HG03280 (cell line): ENCODE results near the gene IL9.
"Not testable (repeated sequence)": the region's sequence is repeated elsewhere in the genome, so short reads cannot be mapped to it uniquely, and the experiment has no call there.

Experiments
- ATAC-seq: cut with Tn5 transposase; IDR thresholded peaks from one replicate; pipeline ENCODE4 v1.9.1; 2021; ENCODE audit warnings: mild to moderate bottlenecking, moderate library complexity; ENCODE audit not compliant: unreplicated experiment

The IL9 gene

GRCh38 chr5:135871268-135871915 lies 24.2 kb downstream of the IL9 start:
- ATAC-seq: no peak

- no peak for ATAC-seq
These were observed 25.7 kb downstream of the IL9 start for GRCh38 chr5:135869935-135870334.

GRCh38 chr5:135869276-135869675 lies 26.4 kb downstream of the IL9 start:
- no peak for ATAC-seq

GRCh38 chr5:135868681-135869080 lies 27.0 kb downstream of the IL9 start:
- no peak for ATAC-seq

GRCh38 chr5:135867599-135867998 lies 28.0 kb downstream of the IL9 start:
- no peak for ATAC-seq

- no peak for ATAC-seq
These were observed 29.6 kb downstream of the IL9 start for GRCh38 chr5:135866016-135866415.

- no peak for ATAC-seq
These were observed 30.9 kb downstream of the IL9 start for GRCh38 chr5:135864503-135865435.

GRCh38 chr5:135862744-135863143 lies 32.9 kb downstream of the IL9 start:
- ATAC-seq: no peak

GRCh38 chr5:135862086-135862485 lies 33.6 kb downstream of the IL9 start:
- no peak for ATAC-seq

- no peak for ATAC-seq
These were observed 34.0 kb downstream of the IL9 start for GRCh38 chr5:135861641-135862040.

- no peak for ATAC-seq
These were observed 36.0 kb downstream of the IL9 start for GRCh38 chr5:135859641-135860040.

- not testable (repeated sequence) for ATAC-seq
These were observed 36.5 kb downstream of the IL9 start for GRCh38 chr5:135859186-135859585.

- ATAC-seq: no peak
These were observed 37.9 kb downstream of the IL9 start for GRCh38 chr5:135857630-135858311.

- no peak for ATAC-seq
These were observed 43.5 kb downstream of the IL9 start for GRCh38 chr5:135851915-135852845.

GRCh38 chr5:135851186-135851914 lies 44.3 kb downstream of the IL9 start:
- no peak for ATAC-seq

GRCh38 chr5:135850671-135851070 lies 45.0 kb downstream of the IL9 start:
- ATAC-seq: no peak

- no peak for ATAC-seq
These were observed 45.4 kb downstream of the IL9 start for GRCh38 chr5:135850231-135850630.

- ATAC-seq: no peak
These were observed 47.7 kb downstream of the IL9 start for GRCh38 chr5:135847976-135848375.

- no peak for ATAC-seq
These were observed 49.3 kb downstream of the IL9 start for GRCh38 chr5:135846311-135846710.
